ENCODE results near the gene ASAP2. TPM values are rescaled to one million over a fixed set of nuclear protein-coding genes. Genes with fewer than 3 reads are reported as not detected.

The ASAP2 gene
- total RNA-seq, 1 experiment from 2014 or later = 12.6 TPM

DNA sequence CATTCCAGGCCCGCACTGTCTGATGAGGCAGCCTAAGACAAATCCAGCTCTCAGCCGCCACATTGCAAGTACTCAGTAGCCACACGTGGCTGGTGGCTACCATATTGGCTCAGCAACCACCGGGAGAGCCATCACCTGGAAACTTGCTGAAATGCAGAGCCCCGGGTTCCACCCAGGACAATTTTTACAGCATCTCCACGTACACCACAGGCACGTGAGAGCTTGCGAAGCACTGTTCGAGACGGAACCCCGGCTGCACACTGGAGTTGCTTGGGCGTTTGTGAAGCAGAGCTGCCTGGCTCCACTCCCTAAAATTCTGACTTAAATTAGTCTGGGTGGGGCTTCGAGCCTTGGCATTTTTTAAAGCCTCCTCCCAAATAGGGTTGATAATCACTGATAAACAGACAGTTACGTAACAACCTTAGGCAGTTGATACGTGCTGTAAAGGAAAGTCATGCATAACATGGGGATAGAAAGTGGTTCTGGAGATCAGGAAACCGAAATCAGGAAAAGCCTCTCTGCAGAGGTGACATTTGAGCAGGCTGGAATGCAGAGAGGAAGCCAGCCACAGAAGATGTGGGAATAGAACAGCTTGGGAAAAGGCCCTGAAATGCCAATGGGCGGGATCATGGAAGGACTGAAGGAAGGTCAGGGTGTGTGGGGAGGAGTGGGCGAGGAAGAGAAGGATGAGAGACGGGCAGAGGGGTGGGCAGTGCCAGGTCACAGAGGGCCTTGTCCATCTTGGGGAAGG lies 6.2 kb downstream of the ASAP2 start:
- no peaks in the 10 kb centered on the region for H3K9me3 ChIP-seq (ENCODE audit: control insufficient read depth, low read depth, low read length)
- no peaks in the 10 kb centered on the region; the same call in 1 of the 2 replicates for H3K27me3 ChIP-seq (ENCODE audit: insufficient read depth, low read length)
- H4K91ac ChIP-seq (ENCODE audit: insufficient read length, low read depth, low read length) = no peak overlapping the region
- no peak overlapping the region for H2BK12ac ChIP-seq (ENCODE audit: insufficient read length, low read depth, low read length)
- Mint-ChIP-seq H3K4me1 (peaks cover 25 to 35% of the 10 kb centered on the region in 2 experiments), H3K4me3 (no peak overlapping the region), H3K27me3 (ENCODE audit: low read depth) (peaks cover 52% of the 10 kb centered on the region), H3K36me3 (ENCODE audit: insufficient read depth in 1 of 3, low read depth in 3 of 3) (peaks cover 0 to 10% (median 3%) of the 10 kb centered on the region in 3 experiments; a peak in 4 of 7 replicates), H3K27ac (no peak overlapping the region), H3K9me3 (no peaks in the 10 kb centered on the region)
- no peak overlapping the region for H3K14ac ChIP-seq (ENCODE audit: insufficient read depth, low read length)
- H2BK15ac ChIP-seq (ENCODE audit: low read depth, low read length) = no peak overlapping the region
- H3K9ac ChIP-seq (ENCODE audit: extremely low read depth, insufficient read length, low read length) = no peak overlapping the region
- no peak overlapping the region for H3K27ac ChIP-seq (ENCODE audit: insufficient read length, low read depth, low read length)
- no peak overlapping the region for H3K18ac ChIP-seq (ENCODE audit: insufficient read length, low read depth, low read length)
- H3T11ph ChIP-seq (ENCODE audit: low read length) = no peak overlapping the region
- no peak overlapping the region for H3K56ac ChIP-seq (ENCODE audit: insufficient read length, low read depth, low read length)
- no peaks in the 10 kb centered on the region; the same call in 1 of the 2 replicates for H3K79me2 ChIP-seq (ENCODE audit: insufficient read depth, low read length)
- DNase-seq = no peak
- TF ChIP-seq CTCF (conservative IDR thresholded peaks at IDR 0.05) = no peak
- no CpG with 5 or more reads among the region's 19 CpGs for WGBS (ENCODE audit: extremely low coverage, insufficient read length, low lambda C conversion rate)
- no peak overlapping the region for H3K4me2 ChIP-seq (ENCODE audit: insufficient read depth, insufficient read length, low read length)
- no peaks in the 10 kb centered on the region for H4K20me1 ChIP-seq (ENCODE audit: control insufficient read depth, insufficient read depth, insufficient read length)
- H3K79me1 ChIP-seq (ENCODE audit: insufficient read depth, low read depth, low read length, poor library complexity, severe bottlenecking) = no peaks in the 10 kb centered on the region
- H4K5ac ChIP-seq (ENCODE audit: insufficient read length, low read depth, low read length) = no peak overlapping the region
- H2BK5ac ChIP-seq (ENCODE audit: insufficient read length, low read length) = no peak overlapping the region
- H2BK120ac ChIP-seq (ENCODE audit: low read depth, low read length, poor library complexity, severe bottlenecking) = no peak overlapping the region
- no peaks in the 10 kb centered on the region; the same call in 1 of the 2 replicates for H3K4me1 ChIP-seq (ENCODE audit: insufficient read depth, low read length)
- H3K4ac ChIP-seq (ENCODE audit: low read depth, low read length) = no peak overlapping the region
- peaks cover 2% of the 10 kb centered on the region for H3K23me2 ChIP-seq (ENCODE audit: insufficient read length, low read depth, low read length, poor library complexity, severe bottlenecking)
- no peak overlapping the region for H2AK5ac ChIP-seq (ENCODE audit: insufficient read length, low read length)
- H2BK20ac ChIP-seq (ENCODE audit: low read depth, low read length, poor library complexity, severe bottlenecking) = no peak overlapping the region
- H2AFZ ChIP-seq (ENCODE audit: low read length) = no peak overlapping the region
- no peak overlapping the region for H3K23ac ChIP-seq (ENCODE audit: insufficient read length, low read depth, low read length)
- H4K8ac ChIP-seq (replicated peaks; ENCODE audit: insufficient read length, low read depth, low read length) = no peak overlapping the region

Data from H9 (cell line).